ENCODE results near the gene SLC16A9.
"Not testable (repeated sequence)": the region's sequence is repeated elsewhere in the genome, so short reads cannot be mapped to it uniquely, and the experiment has no call there.

SLC16A9 gene

GRCh38 chr10:59709395-59710125 lies at the start of gene SLC16A9:
Gene SLC16A9 (minus strand): TSS chr10:59709850. CDS start chr10:59684291, 25,559 bp downstream.
- no peak for FAIRE-seq

- FAIRE-seq = peak; percentile 8
Observed at GRCh38 chr10:59757966-59758365, 48.3 kb upstream of the SLC16A9 start.

- FAIRE-seq = no peak
Observed at GRCh38 chr10:59754951-59755350, 45.3 kb upstream of the SLC16A9 start.

- FAIRE-seq = no peak
Observed at GRCh38 chr10:59753267-59753666, 43.6 kb upstream of the SLC16A9 start, which contains the start of gene MRLN. Gene MRLN (minus strand): TSS chr10:59753455.

- FAIRE-seq = no peak
Observed at GRCh38 chr10:59752278-59752940, 42.8 kb upstream of the SLC16A9 start.

GRCh38 chr10:59750155-59750945 lies 40.7 kb upstream of the SLC16A9 start:
- no peak for FAIRE-seq

- no peak for FAIRE-seq
Observed at GRCh38 chr10:59748834-59749233, 39.2 kb upstream of the SLC16A9 start.

- no peak for FAIRE-seq
Observed at GRCh38 chr10:59745163-59745650, 35.6 kb upstream of the SLC16A9 start.

- FAIRE-seq = not testable (repeated sequence)
Observed at GRCh38 chr10:59744762-59745161, 35.1 kb upstream of the SLC16A9 start.

GRCh38 chr10:59744156-59744555 lies 34.5 kb upstream of the SLC16A9 start:
- not testable (repeated sequence) for FAIRE-seq

GRCh38 chr10:59741583-59741982 lies 31.9 kb upstream of the SLC16A9 start:
- FAIRE-seq = no peak

- FAIRE-seq = no peak
Observed at GRCh38 chr10:59741048-59741447, 31.4 kb upstream of the SLC16A9 start.

GRCh38 chr10:59736749-59737148 lies 27.1 kb upstream of the SLC16A9 start:
- no peak for FAIRE-seq

- FAIRE-seq = no peak
Observed at GRCh38 chr10:59735296-59735695, 25.6 kb upstream of the SLC16A9 start.

GRCh38 chr10:59734014-59734462 lies 24.4 kb upstream of the SLC16A9 start:
- no peak for FAIRE-seq

- not testable (repeated sequence) for FAIRE-seq
Observed at GRCh38 chr10:59733321-59734013, 23.8 kb upstream of the SLC16A9 start.

GRCh38 chr10:59732849-59733248 lies 23.2 kb upstream of the SLC16A9 start:
- FAIRE-seq = not testable (repeated sequence)

GRCh38 chr10:59729167-59729566 lies 19.5 kb upstream of the SLC16A9 start:
- FAIRE-seq = not testable (repeated sequence)

- no peak for FAIRE-seq
Observed at GRCh38 chr10:59724098-59724938, 14.7 kb upstream of the SLC16A9 start.

- no peak for FAIRE-seq
Observed at GRCh38 chr10:59720377-59720776, 10.7 kb upstream of the SLC16A9 start.

- no peak for FAIRE-seq
Observed at GRCh38 chr10:59719374-59719773, 9.7 kb upstream of the SLC16A9 start.

All from endometrium (tissue), 2 donors.